ENCODE results near the gene CCS. TPM values are rescaled to one million over a fixed set of nuclear protein-coding genes. Genes with fewer than 3 reads are reported as not detected.

The CCS gene
- total and polyA plus RNA-seq, 2 of the 4 experiments (the other 2 are of a cell fraction), result 20.1 to 53.0 TPM

DNA sequence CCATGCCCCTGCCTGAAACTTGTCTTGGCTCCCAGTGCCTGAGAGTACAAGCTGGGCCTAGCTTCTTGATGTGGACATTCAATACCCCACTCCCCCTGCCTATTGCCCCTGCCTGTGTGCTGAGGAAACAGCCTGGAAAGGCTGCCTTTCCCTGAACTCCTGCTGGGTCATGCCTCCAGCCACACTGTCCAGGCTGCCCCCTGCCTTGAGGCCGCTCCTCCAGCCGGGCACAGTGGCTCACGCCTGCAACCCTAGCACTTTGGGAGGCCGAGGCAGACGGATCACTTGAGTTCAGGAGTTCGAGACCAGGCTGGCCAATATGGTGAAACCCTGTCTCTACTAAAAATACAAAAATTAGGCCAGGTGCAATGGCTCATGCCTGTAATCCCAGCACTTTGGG is 10.1 kb downstream of the CCS start:
- no peak overlapping the region for H3K9ac ChIP-seq (ENCODE audit: low read depth, low read length)
- H3K18ac ChIP-seq (ENCODE audit: low read depth, low read length), result no peak overlapping the region
- H4K20me1 ChIP-seq (ENCODE audit: insufficient read depth, low read length), result peaks cover 33% of the 10 kb centered on the region
- peaks cover 5 to 30% of the 10 kb centered on the region in 2 experiments; a peak in 3 of 4 replicates for H3K79me1 ChIP-seq (ENCODE audit: low read depth in 1 of 2, low read length in 2 of 2)
- BruUV-seq (replicated peaks), result no TSS peak
- no peak overlapping the region for H2AFZ ChIP-seq (replicated peaks; ENCODE audit: low read length, poor library complexity)
- H4K8ac ChIP-seq (ENCODE audit: low read depth in 2 of 2, low read length in 2 of 2), result no peak overlapping the region
- H3K4me2 ChIP-seq (ENCODE audit: low read depth, low read length), result no peak overlapping the region
- no peak for DNase-seq
- H2BK120ac ChIP-seq (ENCODE audit: low read depth, low read length), result no peak overlapping the region
- WGBS, 2 experiments (ENCODE audit: extremely low coverage in 2 of 2, insufficient read length in 1 of 2), result 96% methylated on average over 5 of the region's 6 CpGs; no CpG with 5 or more reads in 1 of the 2 experiments
- intact Hi-C loops (cut with micrococcal nuclease) (no loop called here), dilution Hi-C loops (cut with HindIII; ENCODE audit: low sequenced_read_pairs, unreplicated experiment) (no loop called here), in situ Hi-C loops (cut with MboI; ENCODE audit: low sequenced_read_pairs) (no loop called here)
- H3K14ac ChIP-seq (replicated peaks; ENCODE audit: low read depth, low read length), result no peak overlapping the region
- H2AK5ac ChIP-seq (ENCODE audit: low read depth, low read length), result no peak overlapping the region
- no peak for ATAC-seq (ENCODE audit: low read depth)
- H2BK5ac ChIP-seq (ENCODE audit: low read depth, low read length, poor library complexity, severe bottlenecking), result no peak overlapping the region
- H2BK20ac ChIP-seq (ENCODE audit: low read depth, low read length), result no peak overlapping the region
- TF ChIP-seq USF2 (IDR thresholded peaks at IDR 0.05; ENCODE audit: low read depth, low read length) (no peak), SMC3 (IDR thresholded peaks at IDR 0.05; ENCODE audit: low read depth, low read length) (no peak), RAD21 (IDR thresholded peaks at IDR 0.05; ENCODE audit: low read length) (no peak), MXI1 (IDR thresholded peaks at IDR 0.05; ENCODE audit: borderline replicate concordance, low read depth, low read length) (no peak), RFX5 (IDR thresholded peaks at IDR 0.05; ENCODE audit: low read depth, low read length) (no peak), NFE2L2 (IDR thresholded peaks at IDR 0.05; ENCODE audit: low read depth, low read length) (no peak), MAZ (IDR thresholded peaks at IDR 0.05; ENCODE audit: borderline replicate concordance, low read depth, low read length) (no peak), BHLHE40 (IDR thresholded peaks at IDR 0.05; ENCODE audit: low read depth, low read length) (no peak), MAFK (IDR thresholded peaks at IDR 0.05; ENCODE audit: low read depth, low read length) (no peak), CEBPB (IDR thresholded peaks at IDR 0.05; ENCODE audit: low read depth, low read length) (no peak), CHD1 (IDR thresholded peaks at IDR 0.05; ENCODE audit: low read depth, low read length) (no peak), RCOR1 (IDR thresholded peaks at IDR 0.05; ENCODE audit: insufficient replicate concordance, low read length) (no peak), POLR2A (IDR thresholded peaks at IDR 0.05; ENCODE audit: low read depth, low read length) (no peak), FOS (IDR thresholded peaks at IDR 0.05; ENCODE audit: low read depth, low read length) (no peak)
- TF ChIP-seq, protein P1, sequence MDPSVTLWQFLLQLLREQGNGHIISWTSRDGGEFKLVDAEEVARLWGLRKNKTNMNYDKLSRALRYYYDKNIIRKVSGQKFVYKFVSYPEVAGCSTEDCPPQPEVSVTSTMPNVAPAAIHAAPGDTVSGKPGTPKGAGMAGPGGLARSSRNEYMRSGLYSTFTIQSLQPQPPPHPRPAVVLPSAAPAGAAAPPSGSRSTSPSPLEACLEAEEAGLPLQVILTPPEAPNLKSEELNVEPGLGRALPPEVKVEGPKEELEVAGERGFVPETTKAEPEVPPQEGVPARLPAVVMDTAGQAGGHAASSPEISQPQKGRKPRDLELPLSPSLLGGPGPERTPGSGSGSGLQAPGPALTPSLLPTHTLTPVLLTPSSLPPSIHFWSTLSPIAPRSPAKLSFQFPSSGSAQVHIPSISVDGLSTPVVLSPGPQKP (IDR thresholded peaks at IDR 0.05; ENCODE audit: borderline replicate concordance, low read depth, low read length), result no peak
- TF ChIP-seq, protein P2, sequence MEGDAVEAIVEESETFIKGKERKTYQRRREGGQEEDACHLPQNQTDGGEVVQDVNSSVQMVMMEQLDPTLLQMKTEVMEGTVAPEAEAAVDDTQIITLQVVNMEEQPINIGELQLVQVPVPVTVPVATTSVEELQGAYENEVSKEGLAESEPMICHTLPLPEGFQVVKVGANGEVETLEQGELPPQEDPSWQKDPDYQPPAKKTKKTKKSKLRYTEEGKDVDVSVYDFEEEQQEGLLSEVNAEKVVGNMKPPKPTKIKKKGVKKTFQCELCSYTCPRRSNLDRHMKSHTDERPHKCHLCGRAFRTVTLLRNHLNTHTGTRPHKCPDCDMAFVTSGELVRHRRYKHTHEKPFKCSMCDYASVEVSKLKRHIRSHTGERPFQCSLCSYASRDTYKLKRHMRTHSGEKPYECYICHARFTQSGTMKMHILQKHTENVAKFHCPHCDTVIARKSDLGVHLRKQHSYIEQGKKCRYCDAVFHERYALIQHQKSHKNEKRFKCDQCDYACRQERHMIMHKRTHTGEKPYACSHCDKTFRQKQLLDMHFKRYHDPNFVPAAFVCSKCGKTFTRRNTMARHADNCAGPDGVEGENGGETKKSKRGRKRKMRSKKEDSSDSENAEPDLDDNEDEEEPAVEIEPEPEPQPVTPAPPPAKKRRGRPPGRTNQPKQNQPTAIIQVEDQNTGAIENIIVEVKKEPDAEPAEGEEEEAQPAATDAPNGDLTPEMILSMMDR (conservative IDR thresholded peaks at IDR 0.05; ENCODE audit: low read depth, low read length), result no peak
- no peak overlapping the region for H3K4me3 ChIP-seq (ENCODE audit: insufficient read depth, low read depth, low read length)
- H2BK15ac ChIP-seq (ENCODE audit: low read depth, low read length), result no peak overlapping the region
- no peak overlapping the region for H3K4ac ChIP-seq (ENCODE audit: low read depth, low read length)
- H3K9me1 ChIP-seq (ENCODE audit: insufficient read depth, low read length), result peaks cover 26% of the 10 kb centered on the region; the same call in 1 of the 2 replicates
- H4K5ac ChIP-seq (ENCODE audit: low read depth, low read length), result no peak overlapping the region
- H3K23ac ChIP-seq (ENCODE audit: low read depth, low read length), result no peak overlapping the region
- H2AK9ac ChIP-seq (replicated peaks; ENCODE audit: low read depth, low read length, poor library complexity), result no peak overlapping the region
- ChIA-PET CTCF (no interaction called here), POLR2A (ENCODE audit: unreplicated experiment) (no interaction called here)
- no peaks in the 10 kb centered on the region for H3K27me3 ChIP-seq (ENCODE audit: control insufficient read depth, insufficient read depth, low read length)
- H3K36me3 ChIP-seq (ENCODE audit: control insufficient read depth, insufficient read depth, low read length), result peaks cover 42% of the 10 kb centered on the region
- H3K9me3 ChIP-seq (ENCODE audit: control insufficient read depth, insufficient read depth, low read length), result no peaks in the 10 kb centered on the region
- no peak overlapping the region for H3K56ac ChIP-seq (ENCODE audit: extremely low read depth, insufficient read depth, low read length)
- peaks cover 12% of the 10 kb centered on the region for H3K4me1 ChIP-seq (ENCODE audit: control insufficient read depth, insufficient read depth, low read length)
- no peak overlapping the region for H3K27ac ChIP-seq (ENCODE audit: insufficient read depth, low read length)
- H4K91ac ChIP-seq (ENCODE audit: insufficient read depth, low read depth, low read length), result no peak overlapping the region

Data from IMR-90 (cell line).